ENCODE data around the gene ASMTL. TPM values are rescaled to one million over a fixed set of nuclear protein-coding genes. Genes with fewer than 3 reads are reported as not detected.

The ASMTL gene
- total and polyA plus RNA-seq, 2 experiments from 2014 or later: 10.1 to 31.0 TPM

DNA sequence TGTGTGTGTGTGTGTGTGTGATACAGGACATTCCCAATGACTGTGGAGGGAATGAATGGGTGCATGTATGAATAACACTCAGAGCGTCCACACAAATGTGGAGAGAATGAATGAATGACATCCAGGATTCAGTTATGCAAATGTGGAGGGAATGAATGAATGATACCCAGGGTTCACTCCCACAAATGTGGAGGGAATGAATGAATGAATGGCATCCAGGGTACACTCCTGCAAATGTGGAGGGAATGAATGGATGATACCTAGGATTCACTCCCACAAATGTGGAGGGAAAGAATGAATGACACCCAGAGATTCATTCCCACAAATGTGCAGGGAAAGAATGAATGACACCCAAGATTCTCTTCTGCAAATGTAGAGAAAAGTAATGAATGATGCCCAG lies 36.0 kb upstream of the ASMTL start:
- WGBS (ENCODE audit: low lambda C conversion rate, missing lambda C conversion rate): 100% methylated on average over 1 of the region's 1 CpG
- DNase-seq (ENCODE audit: low spot score): no peak
- TF ChIP-seq EZH2 (IDR thresholded peaks at IDR 0.05; ENCODE audit: borderline replicate concordance) (no peak), EZH2phosphoT487 (IDR thresholded peaks at IDR 0.05; ENCODE audit: low read depth, severe bottlenecking, unreplicated experiment) (no peak)
- TF ChIP-seq, protein P1, sequence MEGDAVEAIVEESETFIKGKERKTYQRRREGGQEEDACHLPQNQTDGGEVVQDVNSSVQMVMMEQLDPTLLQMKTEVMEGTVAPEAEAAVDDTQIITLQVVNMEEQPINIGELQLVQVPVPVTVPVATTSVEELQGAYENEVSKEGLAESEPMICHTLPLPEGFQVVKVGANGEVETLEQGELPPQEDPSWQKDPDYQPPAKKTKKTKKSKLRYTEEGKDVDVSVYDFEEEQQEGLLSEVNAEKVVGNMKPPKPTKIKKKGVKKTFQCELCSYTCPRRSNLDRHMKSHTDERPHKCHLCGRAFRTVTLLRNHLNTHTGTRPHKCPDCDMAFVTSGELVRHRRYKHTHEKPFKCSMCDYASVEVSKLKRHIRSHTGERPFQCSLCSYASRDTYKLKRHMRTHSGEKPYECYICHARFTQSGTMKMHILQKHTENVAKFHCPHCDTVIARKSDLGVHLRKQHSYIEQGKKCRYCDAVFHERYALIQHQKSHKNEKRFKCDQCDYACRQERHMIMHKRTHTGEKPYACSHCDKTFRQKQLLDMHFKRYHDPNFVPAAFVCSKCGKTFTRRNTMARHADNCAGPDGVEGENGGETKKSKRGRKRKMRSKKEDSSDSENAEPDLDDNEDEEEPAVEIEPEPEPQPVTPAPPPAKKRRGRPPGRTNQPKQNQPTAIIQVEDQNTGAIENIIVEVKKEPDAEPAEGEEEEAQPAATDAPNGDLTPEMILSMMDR (IDR thresholded peaks at IDR 0.05; ENCODE audit: poor library complexity): no peak
- no peaks in the 10 kb centered on the region for H3K9me3 ChIP-seq (ENCODE audit: low read depth)
- H4K20me1 ChIP-seq (ENCODE audit: insufficient read depth, poor library complexity, severe bottlenecking): no peaks in the 10 kb centered on the region
- H3K9me2 ChIP-seq (replicated peaks; ENCODE audit: insufficient read depth): no peaks in the 10 kb centered on the region
- H3K79me2 ChIP-seq: no peaks in the 10 kb centered on the region
- no peak overlapping the region for H3K27ac ChIP-seq
- H3K27me3 ChIP-seq: no peaks in the 10 kb centered on the region
- H2AFZ ChIP-seq: no peak overlapping the region
- H3K4me1 ChIP-seq (ENCODE audit: insufficient read depth): no peaks in the 10 kb centered on the region
- H3K36me3 ChIP-seq (replicated peaks; ENCODE audit: insufficient read depth, low read depth): no peaks in the 10 kb centered on the region
- H3K4me3 ChIP-seq: no peak overlapping the region
- H3K4me2 ChIP-seq: no peak overlapping the region

DNA sequence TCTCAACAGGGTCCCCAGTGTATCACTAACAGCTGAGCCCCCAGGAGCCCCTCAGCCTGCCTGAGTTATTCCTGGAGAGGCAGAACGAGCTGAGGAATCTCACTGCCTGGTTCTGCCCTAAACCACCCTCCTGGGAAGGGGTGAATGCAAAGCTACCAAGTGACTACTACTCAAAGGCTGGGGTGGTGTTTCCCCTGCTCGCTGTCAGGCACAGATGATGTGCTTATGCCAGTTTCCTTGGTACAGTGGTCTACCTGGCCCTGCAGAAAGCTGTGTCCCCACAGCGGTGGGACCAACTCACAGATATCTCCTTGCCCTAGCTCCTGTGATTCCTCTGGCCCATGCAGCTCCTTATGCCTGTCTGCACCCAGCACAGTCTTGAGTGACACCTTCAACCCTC lies 35.4 kb upstream of the ASMTL start:
- Histone ChIP-seq H3K9me3 (ENCODE audit: low read depth) (no peaks in the 10 kb centered on the region), H2AFZ (no peak overlapping the region), H3K9me2 (replicated peaks; ENCODE audit: insufficient read depth) (no peaks in the 10 kb centered on the region), H3K27ac (no peak overlapping the region), H3K4me1 (ENCODE audit: insufficient read depth) (no peaks in the 10 kb centered on the region), H3K4me3 (no peak overlapping the region), H3K27me3 (no peaks in the 10 kb centered on the region), H3K36me3 (replicated peaks; ENCODE audit: insufficient read depth, low read depth) (no peaks in the 10 kb centered on the region), H3K79me2 (no peaks in the 10 kb centered on the region), H4K20me1 (ENCODE audit: insufficient read depth, poor library complexity, severe bottlenecking) (no peaks in the 10 kb centered on the region), H3K4me2 (no peak overlapping the region)
- DNase-seq (ENCODE audit: low spot score): no peak
- WGBS (ENCODE audit: low lambda C conversion rate, missing lambda C conversion rate): 70% methylated on average over 3 of the region's 3 CpGs
- TF ChIP-seq EZH2phosphoT487 (IDR thresholded peaks at IDR 0.05; ENCODE audit: low read depth, severe bottlenecking, unreplicated experiment) (no peak), EZH2 (IDR thresholded peaks at IDR 0.05; ENCODE audit: borderline replicate concordance) (no peak)
- TF ChIP-seq, protein P1 (IDR thresholded peaks at IDR 0.05; ENCODE audit: poor library complexity): no peak

DNA sequence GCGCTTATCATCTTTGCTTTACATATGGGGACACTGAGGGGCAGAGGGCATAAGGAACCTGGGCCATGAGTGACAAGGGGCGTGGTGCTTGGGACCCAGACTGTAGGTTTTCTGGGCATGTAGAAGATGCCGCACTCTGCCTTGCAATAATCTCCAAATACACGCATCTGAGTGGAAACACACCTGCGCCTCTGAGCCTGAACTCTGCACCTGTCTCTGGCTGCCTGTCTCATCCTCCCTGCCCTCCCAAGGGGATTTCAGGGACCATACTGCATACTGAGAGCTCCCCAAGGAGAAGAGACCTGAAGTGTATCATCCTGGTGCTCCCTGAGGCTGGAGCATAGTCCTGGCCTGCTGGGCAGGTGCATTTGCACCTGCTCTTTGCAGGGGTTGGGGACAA lies 34.7 kb upstream of the ASMTL start:
- Histone ChIP-seq H2AFZ (no peak overlapping the region), H3K4me3 (no peak overlapping the region), H4K20me1 (ENCODE audit: insufficient read depth, poor library complexity, severe bottlenecking) (no peaks in the 10 kb centered on the region), H3K4me1 (ENCODE audit: insufficient read depth) (no peaks in the 10 kb centered on the region), H3K27ac (no peak overlapping the region), H3K27me3 (no peaks in the 10 kb centered on the region), H3K36me3 (replicated peaks; ENCODE audit: insufficient read depth, low read depth) (no peaks in the 10 kb centered on the region), H3K79me2 (no peaks in the 10 kb centered on the region), H3K9me2 (replicated peaks; ENCODE audit: insufficient read depth) (no peaks in the 10 kb centered on the region), H3K9me3 (ENCODE audit: low read depth) (no peaks in the 10 kb centered on the region), H3K4me2 (no peak overlapping the region)
- no peak for DNase-seq (ENCODE audit: low spot score)
- TF ChIP-seq, protein P1 (IDR thresholded peaks at IDR 0.05; ENCODE audit: poor library complexity): no peak
- no peak for TF ChIP-seq EZH2phosphoT487 (IDR thresholded peaks at IDR 0.05; ENCODE audit: low read depth, severe bottlenecking, unreplicated experiment)
- TF ChIP-seq EZH2 (IDR thresholded peaks at IDR 0.05; ENCODE audit: borderline replicate concordance): no peak
- WGBS (ENCODE audit: low lambda C conversion rate, missing lambda C conversion rate): 97% methylated on average over 5 of the region's 5 CpGs

All from hepatocyte (in vitro differentiated cells).